HEK293 (cell line): ENCODE data around the gene CFAP410.
A peak's percentile ranks its signal among the peaks of the same experiment; 100 is the strongest.

Source experiments
- CTCF ChIA-PET: fragments of 350-600 bp; formaldehyde crosslinking; extraction: SDS; loops from one replicate; lab custom pipeline; 2021; ENCODE audit warnings: antibody characterized with exemption; lab: Yijun Ruan, JAX
- POLR2A ChIA-PET: fragments of 300-600 bp; formaldehyde crosslinking; extraction: SDS; loops from one replicate; lab custom pipeline; 2020; ENCODE audit warnings: antibody characterized with exemption, inconsistent platforms; lab: Yijun Ruan, JAX
- H3K27ac ChIP-seq: fragments of 200-500 bp; sonication (Bioruptor generic); 2 replicates; pipeline ENCODE4 v1.5.1; 2014; ENCODE audit warnings: low read depth, low read length, control low read depth, inconsistent platforms; ENCODE audit errors: extremely low read depth
- H3K36me3 ChIP-seq, 2 experiments: fragments of 200-500 bp in 1 of 2; sonication (Bioruptor generic) in 1 of 2; 1 replicate in 1 of 2; 2 replicates in 1 of 2; pipeline ENCODE4 v1.5.1; 2014 to 2017; ENCODE audit warnings: inconsistent platforms in 2 of 2, low read length in 2 of 2; ENCODE audit not compliant: control insufficient read depth in 2 of 2, insufficient read depth in 1 of 2
- H3K4me1 ChIP-seq: fragments of 200-500 bp; sonication (Bioruptor generic); 2 replicates; pipeline ENCODE4 v1.5.1; 2014; ENCODE audit warnings: mild to moderate bottlenecking, low read length, inconsistent platforms; ENCODE audit not compliant: control insufficient read depth, insufficient read depth
- H3K4me3 ChIP-seq: 2 replicates; pipeline ENCODE4 v1.5.1; 2011; ENCODE audit warnings: low read depth, mild to moderate bottlenecking, control low read depth, low read length, moderate library complexity
- H3K9me3 ChIP-seq: fragments of 200-500 bp; sonication (Bioruptor generic); 2 replicates; pipeline ENCODE4 v1.5.1; 2014; ENCODE audit warnings: low read depth, low read length, inconsistent platforms; ENCODE audit not compliant: control insufficient read depth, insufficient read depth
- FEZF1 ChIP-seq: fragments of 450-650 bp; formaldehyde crosslinking; IDR thresholded peaks from 2 replicates; pipeline ENCODE4 v1.5.1; 2016; ENCODE audit warnings: missing biosample characterization, missing genetic modification characterization
- IKZF3 ChIP-seq: fragments of 450-650 bp; IDR thresholded peaks from 2 replicates; pipeline ENCODE4 v1.5.0; 2018; ENCODE audit warnings: missing biosample characterization, mild to moderate bottlenecking, missing genetic modification characterization, moderate library complexity
- SCRT1 ChIP-seq: fragments of 450-650 bp; formaldehyde crosslinking; IDR thresholded peaks from 2 replicates; pipeline ENCODE4 v1.5.1; 2016; ENCODE audit warnings: missing biosample characterization, missing genetic modification characterization, borderline replicate concordance
- SP2 ChIP-seq: fragments of 450-650 bp; formaldehyde crosslinking; IDR thresholded peaks from 2 replicates; pipeline ENCODE4 v1.5.1; 2016; ENCODE audit warnings: missing biosample characterization, missing genetic modification characterization
- SP3 ChIP-seq: fragments of 450-650 bp; formaldehyde crosslinking; IDR thresholded peaks from 2 replicates; pipeline ENCODE4 v1.5.1; 2016; ENCODE audit warnings: missing biosample characterization, missing genetic modification characterization
- ZBTB17 ChIP-seq: fragments of 450-650 bp; formaldehyde crosslinking; IDR thresholded peaks from 2 replicates; pipeline ENCODE4 v1.5.1; 2016; ENCODE audit warnings: missing biosample characterization, missing genetic modification characterization
- ZBTB48 ChIP-seq: fragments of 450-650 bp; formaldehyde crosslinking; IDR thresholded peaks from 2 replicates; pipeline ENCODE4 v1.5.1; 2016; ENCODE audit warnings: missing biosample characterization, missing genetic modification characterization
- ZNF223 ChIP-seq: fragments of 450-650 bp; formaldehyde crosslinking; IDR thresholded peaks from 2 replicates; pipeline ENCODE4 v1.5.1; 2016; ENCODE audit warnings: missing biosample characterization, missing genetic modification characterization
- ZNF324 ChIP-seq: fragments of 450-650 bp; formaldehyde crosslinking; IDR thresholded peaks from 2 replicates; pipeline ENCODE4 v1.5.1; 2016; ENCODE audit warnings: missing biosample characterization, missing genetic modification characterization
- ZNF37A ChIP-seq: fragments of 450-650 bp; IDR thresholded peaks from 2 replicates; pipeline ENCODE4 v1.5.1; 2018; ENCODE audit warnings: missing biosample characterization, missing genetic modification characterization
- ZNF394 ChIP-seq: fragments of 450-650 bp; formaldehyde crosslinking; IDR thresholded peaks from 2 replicates; pipeline ENCODE4 v1.5.1; 2016; ENCODE audit warnings: missing biosample characterization, missing genetic modification characterization, mild to moderate bottlenecking, moderate library complexity, borderline replicate concordance
- ZNF548 ChIP-seq: fragments of 450-650 bp; formaldehyde crosslinking; IDR thresholded peaks from 2 replicates; pipeline ENCODE4 v1.5.1; 2016; ENCODE audit warnings: missing biosample characterization, missing genetic modification characterization
- ZNF600 ChIP-seq: fragments of 450-650 bp; formaldehyde crosslinking; IDR thresholded peaks from 2 replicates; pipeline ENCODE4 v1.5.1; 2016; ENCODE audit warnings: missing biosample characterization, missing genetic modification characterization
- ZNF610 ChIP-seq: fragments of 450-650 bp; formaldehyde crosslinking; IDR thresholded peaks from 2 replicates; pipeline ENCODE4 v1.5.1; 2016; ENCODE audit warnings: missing biosample characterization, missing genetic modification characterization, borderline replicate concordance
- ZNF654 ChIP-seq: fragments of 450-650 bp; formaldehyde crosslinking; IDR thresholded peaks from 2 replicates; pipeline ENCODE4 v1.5.1; 2016; ENCODE audit warnings: low read depth, missing biosample characterization, missing genetic modification characterization
- ZNF660 ChIP-seq: fragments of 450-650 bp; IDR thresholded peaks from 2 replicates; pipeline ENCODE4 v1.5.1; 2018; ENCODE audit warnings: missing biosample characterization, mild to moderate bottlenecking, missing genetic modification characterization
- ZNF701 ChIP-seq: fragments of 450-650 bp; formaldehyde crosslinking; IDR thresholded peaks from 2 replicates; pipeline ENCODE4 v1.5.1; 2016; ENCODE audit warnings: missing biosample characterization, missing genetic modification characterization
- ZNF768 ChIP-seq: fragments of 450-650 bp; formaldehyde crosslinking; IDR thresholded peaks from 2 replicates; pipeline ENCODE4 v1.5.1; 2018; ENCODE audit warnings: missing biosample characterization, mild to moderate bottlenecking, missing genetic modification characterization
- TF ChIP-seq, protein P1 (sequence below): fragments of 450-650 bp; formaldehyde crosslinking; IDR thresholded peaks from 2 replicates; pipeline ENCODE4 v1.5.1; 2016; ENCODE audit warnings: missing biosample characterization, missing genetic modification characterization
- TF ChIP-seq, protein P2 (sequence below): fragments of 450-650 bp; formaldehyde crosslinking; IDR thresholded peaks from 2 replicates; pipeline ENCODE4 v1.5.1; 2016; ENCODE audit warnings: missing biosample characterization, missing genetic modification characterization, borderline replicate concordance
- TF ChIP-seq, protein P3 (sequence below): fragments of 450-650 bp; formaldehyde crosslinking; IDR thresholded peaks from 2 replicates; pipeline ENCODE4 v1.5.1; 2016; ENCODE audit warnings: missing biosample characterization, missing genetic modification characterization
- TF ChIP-seq, protein P4 (sequence below): fragments of 450-650 bp; formaldehyde crosslinking; IDR thresholded peaks from 2 replicates; pipeline ENCODE4 v1.5.1; 2017; ENCODE audit warnings: missing biosample characterization, missing genetic modification characterization
- TF ChIP-seq, protein P5 (sequence below): fragments of 450-650 bp; formaldehyde crosslinking; IDR thresholded peaks from 2 replicates; pipeline ENCODE4 v1.5.1; 2017; ENCODE audit warnings: missing biosample characterization, missing genetic modification characterization
- TF ChIP-seq, protein P6 (sequence below): fragments of 450-650 bp; formaldehyde crosslinking; IDR thresholded peaks from 2 replicates; pipeline ENCODE4 v1.5.1; 2016; ENCODE audit warnings: missing biosample characterization, missing genetic modification characterization
- TF ChIP-seq, protein P7 (sequence below): fragments of 450-650 bp; formaldehyde crosslinking; optimal IDR thresholded peaks from 2 replicates; pipeline ENCODE3; 2016; ENCODE audit warnings: missing biosample characterization, mild to moderate bottlenecking, missing genetic modification characterization

CFAP410 gene

DNA sequence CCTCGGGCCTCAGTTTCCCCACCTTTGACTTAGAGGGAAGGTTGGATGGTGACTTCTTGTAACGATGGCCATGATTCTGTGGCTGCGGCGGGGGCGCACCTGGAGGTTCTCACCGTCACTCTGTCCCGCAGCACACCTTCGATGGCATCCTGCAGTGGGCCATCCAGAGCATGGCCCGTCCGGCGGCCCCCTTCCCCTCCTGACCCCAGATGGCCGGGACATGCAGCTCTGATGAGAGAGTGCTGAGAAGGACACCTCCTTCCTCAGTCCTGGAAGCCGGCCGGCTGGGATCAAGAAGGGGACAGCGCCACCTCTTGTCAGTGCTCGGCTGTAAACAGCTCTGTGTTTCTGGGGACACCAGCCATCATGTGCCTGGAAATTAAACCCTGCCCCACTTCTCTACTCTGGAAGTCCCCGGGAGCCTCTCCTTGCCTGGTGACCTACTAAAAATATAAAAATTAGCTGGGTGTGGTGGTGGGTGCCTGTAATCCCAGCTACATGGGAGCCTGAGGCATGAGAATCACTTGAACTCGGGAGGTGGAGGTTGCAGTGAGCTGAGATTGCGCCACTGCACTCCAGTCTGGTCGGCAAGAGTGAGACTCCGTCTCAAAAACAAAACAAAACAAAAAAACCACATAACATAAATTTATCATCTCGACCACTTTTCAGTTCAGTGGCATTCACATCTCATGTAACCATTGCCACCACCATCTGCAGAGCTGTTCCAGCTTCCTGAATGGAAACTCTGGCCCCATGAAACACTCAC is 41.5 kb downstream of the CFAP410 start:
- Histone ChIP-seq H3K36me3 (no peaks in the 10 kb centered on the region), H3K4me1 (peaks cover 8% of the 10 kb centered on the region; the same call in 1 of the 2 replicates), H3K9me3 (no peaks in the 10 kb centered on the region), H3K27ac (no peak overlapping the region), H3K4me3 (no peak overlapping the region)
- CTCF ChIA-PET: interaction anchor here (0.6 to 2.2 kb wide), 22 partner anchors 10 to 619 kb away, joined by 3 to 14 read pairs (median 4); no protein-coding TSS in a partner anchor
- POLR2A ChIA-PET: interaction anchor here (0.6 to 1.1 kb wide), 2 partner anchors 41 to 430 kb away, joined by 3 read pairs; no protein-coding TSS in a partner anchor
- TF ChIP-seq ZBTB48 (tag by site-specific recombination): no peak
- TF ChIP-seq FEZF1 (tag by site-specific recombination): no peak
- 0 out of 2 replicates have a peak, but pooled peaks have one; percentile 38 for TF ChIP-seq ZNF324 (tag by site-specific recombination)
- TF ChIP-seq, protein P1, sequence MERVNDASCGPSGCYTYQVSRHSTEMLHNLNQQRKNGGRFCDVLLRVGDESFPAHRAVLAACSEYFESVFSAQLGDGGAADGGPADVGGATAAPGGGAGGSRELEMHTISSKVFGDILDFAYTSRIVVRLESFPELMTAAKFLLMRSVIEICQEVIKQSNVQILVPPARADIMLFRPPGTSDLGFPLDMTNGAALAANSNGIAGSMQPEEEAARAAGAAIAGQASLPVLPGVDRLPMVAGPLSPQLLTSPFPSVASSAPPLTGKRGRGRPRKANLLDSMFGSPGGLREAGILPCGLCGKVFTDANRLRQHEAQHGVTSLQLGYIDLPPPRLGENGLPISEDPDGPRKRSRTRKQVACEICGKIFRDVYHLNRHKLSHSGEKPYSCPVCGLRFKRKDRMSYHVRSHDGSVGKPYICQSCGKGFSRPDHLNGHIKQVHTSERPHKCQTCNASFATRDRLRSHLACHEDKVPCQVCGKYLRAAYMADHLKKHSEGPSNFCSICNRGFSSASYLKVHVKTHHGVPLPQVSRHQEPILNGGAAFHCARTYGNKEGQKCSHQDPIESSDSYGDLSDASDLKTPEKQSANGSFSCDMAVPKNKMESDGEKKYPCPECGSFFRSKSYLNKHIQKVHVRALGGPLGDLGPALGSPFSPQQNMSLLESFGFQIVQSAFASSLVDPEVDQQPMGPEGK (tag by site-specific recombination): peak; percentile 54; the same call in 1 of the 2 replicates
- TF ChIP-seq, protein P2, sequence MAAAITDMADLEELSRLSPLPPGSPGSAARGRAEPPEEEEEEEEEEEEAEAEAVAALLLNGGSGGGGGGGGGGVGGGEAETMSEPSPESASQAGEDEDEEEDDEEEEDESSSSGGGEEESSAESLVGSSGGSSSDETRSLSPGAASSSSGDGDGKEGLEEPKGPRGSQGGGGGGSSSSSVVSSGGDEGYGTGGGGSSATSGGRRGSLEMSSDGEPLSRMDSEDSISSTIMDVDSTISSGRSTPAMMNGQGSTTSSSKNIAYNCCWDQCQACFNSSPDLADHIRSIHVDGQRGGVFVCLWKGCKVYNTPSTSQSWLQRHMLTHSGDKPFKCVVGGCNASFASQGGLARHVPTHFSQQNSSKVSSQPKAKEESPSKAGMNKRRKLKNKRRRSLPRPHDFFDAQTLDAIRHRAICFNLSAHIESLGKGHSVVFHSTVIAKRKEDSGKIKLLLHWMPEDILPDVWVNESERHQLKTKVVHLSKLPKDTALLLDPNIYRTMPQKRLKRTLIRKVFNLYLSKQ (tag by site-specific recombination): no peak
- TF ChIP-seq SP2 (tag by site-specific recombination): no peak
- peak; percentile 66; the same call in 1 of the 2 replicates for TF ChIP-seq ZNF600 (tag by site-specific recombination)
- TF ChIP-seq, protein P3, sequence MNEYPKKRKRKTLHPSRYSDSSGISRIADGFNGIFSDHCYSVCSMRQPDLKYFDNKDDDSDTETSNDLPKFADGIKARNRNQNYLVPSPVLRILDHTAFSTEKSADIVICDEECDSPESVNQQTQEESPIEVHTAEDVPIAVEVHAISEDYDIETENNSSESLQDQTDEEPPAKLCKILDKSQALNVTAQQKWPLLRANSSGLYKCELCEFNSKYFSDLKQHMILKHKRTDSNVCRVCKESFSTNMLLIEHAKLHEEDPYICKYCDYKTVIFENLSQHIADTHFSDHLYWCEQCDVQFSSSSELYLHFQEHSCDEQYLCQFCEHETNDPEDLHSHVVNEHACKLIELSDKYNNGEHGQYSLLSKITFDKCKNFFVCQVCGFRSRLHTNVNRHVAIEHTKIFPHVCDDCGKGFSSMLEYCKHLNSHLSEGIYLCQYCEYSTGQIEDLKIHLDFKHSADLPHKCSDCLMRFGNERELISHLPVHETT: peak; percentile 32; the same call in 1 of the 2 replicates
- TF ChIP-seq, protein P4, sequence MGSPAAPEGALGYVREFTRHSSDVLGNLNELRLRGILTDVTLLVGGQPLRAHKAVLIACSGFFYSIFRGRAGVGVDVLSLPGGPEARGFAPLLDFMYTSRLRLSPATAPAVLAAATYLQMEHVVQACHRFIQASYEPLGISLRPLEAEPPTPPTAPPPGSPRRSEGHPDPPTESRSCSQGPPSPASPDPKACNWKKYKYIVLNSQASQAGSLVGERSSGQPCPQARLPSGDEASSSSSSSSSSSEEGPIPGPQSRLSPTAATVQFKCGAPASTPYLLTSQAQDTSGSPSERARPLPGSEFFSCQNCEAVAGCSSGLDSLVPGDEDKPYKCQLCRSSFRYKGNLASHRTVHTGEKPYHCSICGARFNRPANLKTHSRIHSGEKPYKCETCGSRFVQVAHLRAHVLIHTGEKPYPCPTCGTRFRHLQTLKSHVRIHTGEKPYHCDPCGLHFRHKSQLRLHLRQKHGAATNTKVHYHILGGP (tag by site-specific recombination): no peak
- TF ChIP-seq ZNF223: no peak
- TF ChIP-seq ZNF548 (tag by site-specific recombination): no peak
- TF ChIP-seq, protein P5, sequence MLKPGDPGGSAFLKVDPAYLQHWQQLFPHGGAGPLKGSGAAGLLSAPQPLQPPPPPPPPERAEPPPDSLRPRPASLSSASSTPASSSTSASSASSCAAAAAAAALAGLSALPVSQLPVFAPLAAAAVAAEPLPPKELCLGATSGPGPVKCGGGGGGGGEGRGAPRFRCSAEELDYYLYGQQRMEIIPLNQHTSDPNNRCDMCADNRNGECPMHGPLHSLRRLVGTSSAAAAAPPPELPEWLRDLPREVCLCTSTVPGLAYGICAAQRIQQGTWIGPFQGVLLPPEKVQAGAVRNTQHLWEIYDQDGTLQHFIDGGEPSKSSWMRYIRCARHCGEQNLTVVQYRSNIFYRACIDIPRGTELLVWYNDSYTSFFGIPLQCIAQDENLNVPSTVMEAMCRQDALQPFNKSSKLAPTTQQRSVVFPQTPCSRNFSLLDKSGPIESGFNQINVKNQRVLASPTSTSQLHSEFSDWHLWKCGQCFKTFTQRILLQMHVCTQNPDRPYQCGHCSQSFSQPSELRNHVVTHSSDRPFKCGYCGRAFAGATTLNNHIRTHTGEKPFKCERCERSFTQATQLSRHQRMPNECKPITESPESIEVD (tag by site-specific recombination): no peak
- TF ChIP-seq ZNF37A: no peak
- no peak for TF ChIP-seq ZNF660 (tag by site-specific recombination)
- TF ChIP-seq ZNF394 (tag by site-specific recombination): peak; percentile 48
- 0 out of 2 replicates have a peak, but pooled peaks have one; percentile 4 for TF ChIP-seq ZNF610 (tag by site-specific recombination)
- no peak for TF ChIP-seq SCRT1 (tag by site-specific recombination)
- no peak for TF ChIP-seq SP3 (tag by site-specific recombination)
- TF ChIP-seq IKZF3: 0 out of 2 replicates have a peak, but pooled peaks have one; percentile 18
- TF ChIP-seq ZNF768 (tag by site-specific recombination): no peak
- TF ChIP-seq, protein P6, sequence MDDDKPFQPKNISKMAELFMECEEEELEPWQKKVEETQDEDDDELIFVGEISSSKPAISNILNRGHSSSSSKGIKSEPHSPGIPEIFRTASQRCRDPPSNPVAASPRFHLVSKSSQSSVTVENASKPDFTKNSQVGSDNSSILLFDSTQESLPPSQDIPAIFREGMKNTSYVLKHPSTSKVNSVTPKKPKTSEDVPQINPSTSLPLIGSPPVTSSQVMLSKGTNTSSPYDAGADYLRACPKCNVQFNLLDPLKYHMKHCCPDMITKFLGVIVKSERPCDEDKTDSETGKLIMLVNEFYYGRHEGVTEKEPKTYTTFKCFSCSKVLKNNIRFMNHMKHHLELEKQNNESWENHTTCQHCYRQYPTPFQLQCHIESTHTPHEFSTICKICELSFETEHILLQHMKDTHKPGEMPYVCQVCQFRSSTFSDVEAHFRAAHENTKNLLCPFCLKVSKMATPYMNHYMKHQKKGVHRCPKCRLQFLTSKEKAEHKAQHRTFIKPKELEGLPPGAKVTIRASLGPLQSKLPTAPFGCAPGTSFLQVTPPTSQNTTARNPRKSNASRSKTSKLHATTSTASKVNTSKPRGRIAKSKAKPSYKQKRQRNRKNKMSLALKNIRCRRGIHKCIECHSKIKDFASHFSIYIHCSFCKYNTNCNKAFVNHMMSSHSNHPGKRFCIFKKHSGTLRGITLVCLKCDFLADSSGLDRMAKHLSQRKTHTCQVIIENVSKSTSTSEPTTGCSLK (tag by site-specific recombination): no peak
- TF ChIP-seq, protein P7, sequence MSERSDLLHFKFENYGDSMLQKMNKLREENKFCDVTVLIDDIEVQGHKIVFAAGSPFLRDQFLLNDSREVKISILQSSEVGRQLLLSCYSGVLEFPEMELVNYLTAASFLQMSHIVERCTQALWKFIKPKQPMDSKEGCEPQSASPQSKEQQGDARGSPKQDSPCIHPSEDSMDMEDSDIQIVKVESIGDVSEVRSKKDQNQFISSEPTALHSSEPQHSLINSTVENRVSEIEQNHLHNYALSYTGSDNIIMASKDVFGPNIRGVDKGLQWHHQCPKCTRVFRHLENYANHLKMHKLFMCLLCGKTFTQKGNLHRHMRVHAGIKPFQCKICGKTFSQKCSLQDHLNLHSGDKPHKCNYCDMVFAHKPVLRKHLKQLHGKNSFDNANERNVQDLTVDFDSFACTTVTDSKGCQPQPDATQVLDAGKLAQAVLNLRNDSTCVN: peak; percentile 13
- peak; percentile 64; the same call in 1 of the 2 replicates for TF ChIP-seq ZBTB17 (tag by site-specific recombination)
- TF ChIP-seq ZNF701 (tag by site-specific recombination): no peak
- TF ChIP-seq ZNF654 (tag by site-specific recombination): peak; percentile 91
